ENCODE results near the gene LAMA4.
"Not testable (repeated sequence)": the region's sequence is repeated elsewhere in the genome, so short reads cannot be mapped to it uniquely, and the experiment has no call there.

Gene LAMA4

GRCh38 chr6:112144145-112144926 is 110.0 kb downstream of the LAMA4 start:
- DNase-seq (ENCODE audit: low read depth), result no peak

- no peak for DNase-seq (ENCODE audit: low read depth)
These were observed 112.7 kb downstream of the LAMA4 start for GRCh38 chr6:112141707-112142106.

DNA sequence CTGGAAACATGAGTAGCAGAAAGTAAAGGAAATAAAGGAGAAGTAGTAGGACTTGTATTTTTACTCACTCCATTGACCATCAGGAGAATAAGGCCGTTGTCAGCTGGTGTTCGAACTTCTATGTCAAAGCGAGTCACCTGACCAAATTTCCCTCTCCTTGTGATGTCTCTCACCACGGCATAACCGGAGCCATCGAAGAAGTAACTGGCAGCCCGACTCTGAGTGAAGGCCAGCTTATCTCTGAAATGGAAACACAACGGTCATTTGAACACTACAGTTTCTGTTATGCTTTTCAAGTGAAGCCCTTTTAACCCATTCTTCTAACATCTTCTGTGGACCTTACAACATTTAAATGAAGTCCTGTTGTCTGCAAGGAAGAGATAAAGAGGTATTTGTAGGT is 115.3 kb downstream of the LAMA4 start:
- no peak for DNase-seq (ENCODE audit: low read depth)

DNA sequence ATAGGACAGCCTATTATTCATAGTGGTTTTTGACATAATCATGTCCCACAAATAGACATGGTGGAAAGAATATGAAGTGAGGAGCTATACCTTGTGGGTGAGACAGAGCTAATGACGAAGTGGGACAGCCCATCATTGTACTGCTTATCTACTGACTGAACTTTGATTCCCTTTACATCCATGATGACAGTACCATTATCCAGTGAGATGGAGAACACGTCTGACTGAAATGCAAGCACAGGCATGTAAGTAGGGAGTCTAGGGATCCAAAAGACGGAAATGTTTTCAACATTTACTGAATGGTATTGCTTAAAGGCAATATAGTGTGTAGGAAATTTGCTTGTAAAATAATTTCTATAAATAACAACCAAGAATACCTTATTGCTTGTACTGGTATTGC is 123.5 kb downstream of the LAMA4 start:
- no peak for DNase-seq (ENCODE audit: low read depth)

DNA sequence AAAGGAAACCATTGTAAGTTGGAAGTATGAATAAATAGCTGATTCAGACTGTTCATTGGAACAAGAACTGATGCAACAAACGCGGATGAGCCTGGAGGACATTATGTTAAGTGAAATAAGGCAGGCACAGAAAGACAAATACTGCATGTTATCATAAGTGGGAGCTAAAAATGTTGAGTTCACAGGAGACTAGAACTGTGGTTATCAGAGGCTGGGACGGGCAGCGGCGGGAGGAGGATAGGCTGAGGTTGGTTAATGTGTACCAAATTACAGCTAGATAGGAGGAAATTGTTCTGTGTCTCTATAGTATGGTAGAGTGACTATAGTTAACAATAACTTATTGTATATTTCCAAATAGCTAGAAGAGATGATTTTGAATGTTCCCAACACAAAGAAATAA is 126.2 kb downstream of the LAMA4 start:
- no peak for DNase-seq (ENCODE audit: low read depth)

- no peak for DNase-seq (ENCODE audit: low read depth)
These were observed 130.4 kb downstream of the LAMA4 start for GRCh38 chr6:112123982-112124381.

GRCh38 chr6:112122756-112123155 is 131.6 kb downstream of the LAMA4 start:
- DNase-seq (ENCODE audit: low read depth), result no peak

DNA sequence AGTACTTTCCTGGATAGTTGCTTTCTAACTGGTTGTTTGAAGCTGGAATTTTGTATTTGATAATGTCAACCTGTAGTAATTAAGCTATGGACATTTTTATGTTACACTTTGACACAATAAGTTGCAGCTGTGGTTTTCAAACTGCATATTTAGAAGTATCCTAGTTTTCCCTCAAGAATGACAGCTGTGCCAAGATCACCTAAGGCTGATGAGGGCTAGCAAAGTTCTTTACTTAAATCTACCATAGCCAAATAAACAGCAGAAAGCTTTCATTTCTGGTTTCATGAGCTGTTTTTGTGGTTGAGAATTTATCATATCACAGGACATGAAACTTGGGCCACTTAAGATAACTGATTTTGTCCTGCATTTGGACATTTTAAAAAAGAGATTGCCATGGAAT is 136.3 kb downstream of the LAMA4 start:
- DNase-seq (ENCODE audit: low read depth), result no peak

DNA sequence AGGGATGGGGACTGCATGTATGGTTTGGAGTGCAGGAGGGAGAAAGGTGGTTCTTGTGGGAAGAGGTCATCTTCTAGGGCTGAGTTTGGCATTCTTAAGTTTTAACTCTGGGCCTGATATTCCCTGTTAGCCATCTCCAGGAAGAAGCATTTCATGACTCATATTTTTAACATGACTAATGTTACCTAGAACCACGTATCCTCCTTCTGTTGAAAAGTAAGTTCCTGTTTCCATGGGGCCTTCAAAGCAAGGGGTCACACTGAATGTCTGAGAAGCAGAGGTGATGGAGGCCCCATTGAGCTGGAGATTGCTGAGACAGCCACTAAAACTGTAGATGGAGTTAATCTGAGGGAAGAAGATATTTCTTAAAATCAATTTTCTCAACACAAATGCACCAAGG is 136.8 kb downstream of the LAMA4 start:
- DNase-seq (ENCODE audit: low read depth), result no peak

- DNase-seq (ENCODE audit: low read depth), result no peak
These were observed 138.1 kb downstream of the LAMA4 start for GRCh38 chr6:112116221-112116620.

- DNase-seq (ENCODE audit: low read depth), result no peak
These were observed 139.7 kb downstream of the LAMA4 start for GRCh38 chr6:112114577-112115223.

DNA sequence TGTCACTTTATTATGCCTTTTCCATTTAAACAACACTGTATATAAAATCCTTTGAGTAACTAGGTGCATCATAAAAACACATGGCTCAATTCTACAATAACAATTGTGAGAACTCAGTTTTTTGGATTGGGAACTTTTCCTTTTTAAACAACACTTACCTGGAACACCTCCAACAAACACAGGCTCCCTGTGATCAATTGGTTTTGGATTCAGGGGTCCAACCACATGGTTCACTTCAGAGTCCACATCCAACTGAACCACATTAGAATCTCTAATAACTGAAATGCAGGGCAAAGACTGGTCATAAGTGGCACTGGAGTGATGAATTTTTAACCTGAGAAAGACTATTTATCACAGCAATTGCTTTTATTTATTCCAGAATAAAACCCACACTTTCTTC is 140.4 kb downstream of the LAMA4 start:
- no peak for DNase-seq (ENCODE audit: low read depth)

DNA sequence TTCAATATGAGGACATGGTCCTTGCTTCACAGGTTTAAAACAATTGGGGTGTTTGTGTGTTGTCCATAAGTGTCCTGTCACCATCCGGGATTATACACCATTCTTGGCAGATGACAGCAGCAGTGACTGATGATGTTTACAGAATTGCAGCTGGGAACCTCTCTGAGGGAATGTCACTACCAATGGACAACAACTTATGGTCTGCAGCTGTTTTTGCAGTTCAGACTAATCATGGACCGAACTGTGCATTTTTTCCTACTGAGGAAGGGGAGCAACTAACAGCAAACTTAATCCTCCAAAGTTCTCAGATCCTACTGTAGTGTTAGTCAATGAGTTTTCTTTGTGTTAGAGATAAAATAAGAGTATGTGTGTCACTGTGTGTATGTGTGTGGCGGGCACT is 140.9 kb downstream of the LAMA4 start:
- DNase-seq (ENCODE audit: low read depth), result no peak

- DNase-seq (ENCODE audit: low read depth), result no peak
These were observed 145.1 kb downstream of the LAMA4 start for GRCh38 chr6:112109262-112109661.

DNA sequence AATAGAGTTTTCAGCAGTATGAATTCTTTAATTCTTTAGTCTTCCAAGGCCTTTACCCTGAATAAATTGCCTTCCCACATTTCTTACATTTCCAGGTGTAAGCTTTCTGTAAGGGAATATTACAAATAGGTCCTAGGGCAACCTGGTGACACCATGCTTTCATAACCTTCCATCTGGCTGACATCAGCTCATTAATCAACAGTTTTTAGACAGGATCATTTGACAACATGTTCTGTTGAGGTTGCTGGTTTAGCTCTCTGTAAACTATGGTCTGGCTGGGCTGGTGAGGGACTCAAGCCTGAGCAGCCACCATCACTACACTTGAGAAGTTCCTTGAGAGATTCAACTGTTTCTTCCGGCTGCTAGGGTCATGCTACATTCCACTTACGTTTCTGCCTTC is 147.8 kb downstream of the LAMA4 start:
- no peak for DNase-seq (ENCODE audit: low read depth)

- DNase-seq (ENCODE audit: low read depth), result not testable (repeated sequence)
These were observed 148.3 kb downstream of the LAMA4 start for GRCh38 chr6:112106026-112106425.

GRCh38 chr6:112100561-112100960 is 153.8 kb downstream of the LAMA4 start:
- DNase-seq (ENCODE audit: low read depth), result no peak

- DNase-seq (ENCODE audit: low read depth), result no peak
These were observed 157.5 kb downstream of the LAMA4 start for GRCh38 chr6:112096901-112097300.

DNA sequence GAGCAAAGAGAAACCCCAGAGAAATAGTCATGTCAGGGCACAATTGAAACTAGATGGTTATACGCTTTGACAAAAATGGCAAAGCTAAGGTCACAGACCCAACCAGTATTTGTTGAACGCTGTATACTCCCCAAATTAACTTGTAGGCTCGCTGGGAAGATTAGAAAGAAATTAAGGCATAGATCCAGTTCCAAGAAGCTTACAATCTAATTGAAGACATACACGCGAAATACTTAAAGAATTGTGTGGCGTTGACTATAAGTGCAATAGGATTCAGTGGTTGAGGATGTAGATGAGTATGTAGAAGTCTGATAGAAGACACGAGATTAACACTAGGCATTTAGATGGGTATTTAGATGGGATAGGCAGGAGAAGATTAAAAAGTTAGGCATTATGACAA is 166.5 kb downstream of the LAMA4 start:
- no peak for DNase-seq (ENCODE audit: low read depth)

- peak; percentile 81 for DNase-seq (ENCODE audit: low read depth)
These were observed 167.0 kb downstream of the LAMA4 start, which contains the start of the genes FAM229B and TUBE1 for GRCh38 chr6:112087136-112087911. Gene FAM229B (plus strand): TSS chr6:112087591. CDS start chr6:112099284, 11,693 bp downstream. Gene TUBE1 (minus strand): TSS chr6:112087482. CDS start chr6:112087434, 48 bp downstream.

DNA sequence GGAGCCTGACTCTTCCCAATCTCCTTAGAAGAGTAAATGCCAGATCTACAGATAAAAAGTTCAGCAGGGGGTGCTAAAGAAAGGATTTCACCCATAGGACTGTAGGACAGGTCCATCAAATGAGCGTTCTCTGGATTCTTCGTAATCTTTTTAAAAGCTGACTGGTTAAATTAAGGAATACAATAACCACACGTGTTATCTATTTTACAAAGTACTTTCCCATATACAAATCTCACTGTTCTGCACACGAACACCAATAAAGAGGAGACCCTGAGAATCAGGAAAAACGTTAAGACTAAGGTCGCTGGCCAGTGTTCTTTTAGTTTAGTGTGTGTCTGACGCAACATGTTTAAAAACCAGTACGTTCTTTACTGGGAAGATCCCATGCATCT is 167.6 kb downstream of the LAMA4 start:
- DNase-seq (ENCODE audit: low read depth), result no peak

GRCh38 chr6:112085286-112086065 is 168.9 kb downstream of the LAMA4 start:
- DNase-seq (ENCODE audit: low read depth), result no peak
